Neural cell (in vitro differentiated cells): ENCODE results near the gene KDM1B.

ENCODE experiments used
- CTCF ChIP-seq: fragments of 450-650 bp; IDR thresholded peaks from 2 replicates; pipeline ENCODE4 v1.5.1; 2014; ENCODE audit warnings: antibody characterized with exemption, mild to moderate bottlenecking, moderate library complexity; ENCODE audit not compliant: poor library complexity, severe bottlenecking
- EZH2 ChIP-seq: fragments of 200-600, 300-800 bp; shearing (Covaris generic), sonication (generic); IDR thresholded peaks from 2 replicates; pipeline ENCODE4 v1.6.1; 2014; ENCODE audit warnings: antibody characterized with exemption, low read length, borderline replicate concordance, mild to moderate bottlenecking; ENCODE audit not compliant: insufficient read depth, poor library complexity, severe bottlenecking
- POLR2AphosphoS5 ChIP-seq: IDR thresholded peaks from 2 replicates; pipeline ENCODE4 v1.6.1; 2012
- REST ChIP-seq: IDR thresholded peaks from 2 replicates; pipeline ENCODE4 v1.6.1; 2012; ENCODE audit warnings: borderline replicate concordance
- TAF1 ChIP-seq: IDR thresholded peaks from 2 replicates; pipeline ENCODE4 v1.6.1; 2012; ENCODE audit warnings: low read depth

- no peak for TF ChIP-seq POLR2AphosphoS5
- TF ChIP-seq TAF1: no peak
- TF ChIP-seq CTCF: no peak
- no peak for TF ChIP-seq REST
- no peak for TF ChIP-seq EZH2
Observed at GRCh38 chr6:18218233-18218632, 63.0 kb downstream of the KDM1B start.
